Endothelial cell (in vitro differentiated cells): ENCODE results near the gene HCAR1. TPM values are rescaled to one million over a fixed set of nuclear protein-coding genes. Genes with fewer than 3 reads are reported as not detected.
"Not testable (repeated sequence)": the region's sequence is repeated elsewhere in the genome, so short reads cannot be mapped to it uniquely, and the experiment has no call there.

Experiments used
- DNase-seq: peaks from one replicate; pipeline ENCODE4 v3.0.0; 2021; ENCODE audit warnings: low spot score
- H3K27ac Mint-ChIP-seq: one replicate; pipeline ENCODE4 v1.8.0; 2021; ENCODE audit warnings: mixed read lengths, inconsistent platforms; ENCODE audit not compliant: unreplicated experiment
- H3K27me3 Mint-ChIP-seq: one replicate; pipeline ENCODE4 v1.8.0; 2021; ENCODE audit warnings: mild to moderate bottlenecking, moderate library complexity, mixed read lengths, inconsistent platforms; ENCODE audit not compliant: unreplicated experiment
- H3K36me3 Mint-ChIP-seq: one replicate; pipeline ENCODE4 v1.8.0; 2021; ENCODE audit warnings: mild to moderate bottlenecking, low read depth, mixed read lengths, inconsistent platforms; ENCODE audit not compliant: unreplicated experiment
- H3K4me1 Mint-ChIP-seq: one replicate; pipeline ENCODE4 v1.8.0; 2021; ENCODE audit warnings: mild to moderate bottlenecking, mixed read lengths, inconsistent platforms; ENCODE audit not compliant: unreplicated experiment
- H3K4me3 Mint-ChIP-seq: one replicate; pipeline ENCODE4 v1.8.0; 2021; ENCODE audit warnings: mild to moderate bottlenecking, mixed read lengths, inconsistent platforms; ENCODE audit not compliant: unreplicated experiment
- H3K9me3 Mint-ChIP-seq: one replicate; pipeline ENCODE4 v1.8.0; 2021; ENCODE audit warnings: mixed read lengths, inconsistent platforms; ENCODE audit not compliant: unreplicated experiment
- CTCF ChIP-seq: fragments of 200-600 bp; sonication (generic); IDR thresholded peaks from one replicate; pipeline ENCODE4 v1.5.0; 2021; ENCODE audit warnings: antibody characterized with exemption; ENCODE audit not compliant: unreplicated experiment
- total RNA-seq: library from RNA; stranded (reverse); fragmentation: NEBNext Ultra II Directional; extraction: Animal tissue kit (Norgen Biotek cat#: 25700); gene quantifications from one replicate; pipeline ENCODE4 v1.2.1, GENCODE V29; 2021; ENCODE audit not compliant: unreplicated experiment

Gene HCAR1
- total RNA-seq, 1 donor from 2014 or later, result 0.13 TPM

GRCh38 chr12:122696922-122697321, 33.7 kb downstream of the HCAR1 start:
- not testable (repeated sequence) for H3K27ac Mint-ChIP-seq, DNase-seq, H3K9me3 Mint-ChIP-seq, H3K36me3 Mint-ChIP-seq, H3K27me3 Mint-ChIP-seq, H3K4me3 Mint-ChIP-seq
- H3K4me1 Mint-ChIP-seq, result peaks cover 19% of the 10 kb centered on the region

GRCh38 chr12:122691566-122691965, 39.1 kb downstream of the HCAR1 start:
- no peak for TF ChIP-seq CTCF
- Mint-ChIP-seq H3K27ac (no peak overlapping the region), H3K9me3 (no peaks in the 10 kb centered on the region), H3K4me3 (no peak overlapping the region), H3K36me3 (no peaks in the 10 kb centered on the region), H3K27me3 (no peaks in the 10 kb centered on the region), H3K4me1 (peaks cover 8% of the 10 kb centered on the region)
- DNase-seq, result no peak

GRCh38 chr12:122688291-122688690, 42.4 kb downstream of the HCAR1 start:
- Mint-ChIP-seq H3K4me3 (no peak overlapping the region), H3K27me3 (no peaks in the 10 kb centered on the region), H3K27ac (no peak overlapping the region), H3K4me1 (peaks cover 8% of the 10 kb centered on the region), H3K9me3 (no peaks in the 10 kb centered on the region), H3K36me3 (no peaks in the 10 kb centered on the region)
- TF ChIP-seq CTCF, result no peak
- no peak for DNase-seq

GRCh38 chr12:122687086-122687485, 43.6 kb downstream of the HCAR1 start:
- peaks cover 2% of the 10 kb centered on the region for H3K4me1 Mint-ChIP-seq

GRCh38 chr12:122686538-122686937, 44.1 kb downstream of the HCAR1 start:
- H3K36me3 Mint-ChIP-seq, result no peaks in the 10 kb centered on the region
- H3K27me3 Mint-ChIP-seq, result peaks cover 2% of the 10 kb centered on the region
- H3K4me3 Mint-ChIP-seq, result no peak overlapping the region
- no peak overlapping the region for H3K27ac Mint-ChIP-seq
- TF ChIP-seq CTCF, result no peak
- peaks cover 2% of the 10 kb centered on the region for H3K4me1 Mint-ChIP-seq
- H3K9me3 Mint-ChIP-seq, result no peaks in the 10 kb centered on the region
- DNase-seq, result no peak

More at GRCh38 chr12:122687086-122687485, 43.6 kb downstream of the HCAR1 start:
- Mint-ChIP-seq H3K36me3 (no peaks in the 10 kb centered on the region), H3K9me3 (no peaks in the 10 kb centered on the region), H3K27ac (no peak overlapping the region), H3K27me3 (peaks cover 2% of the 10 kb centered on the region), H3K4me3 (no peak overlapping the region)
- DNase-seq, result no peak
- TF ChIP-seq CTCF, result no peak
